HuH-7.5 (cell line): Measurements from ENCODE around the gene ZNF385C.
"Not testable (repeated sequence)": the region's sequence is repeated elsewhere in the genome, so short reads cannot be mapped to it uniquely, and the experiment has no call there.

Experiments
- DNase-seq: peaks from one replicate; pipeline ENCODE4 v3.0.0; 2011; ENCODE audit warnings: low spot score

Gene ZNF385C

DNA sequence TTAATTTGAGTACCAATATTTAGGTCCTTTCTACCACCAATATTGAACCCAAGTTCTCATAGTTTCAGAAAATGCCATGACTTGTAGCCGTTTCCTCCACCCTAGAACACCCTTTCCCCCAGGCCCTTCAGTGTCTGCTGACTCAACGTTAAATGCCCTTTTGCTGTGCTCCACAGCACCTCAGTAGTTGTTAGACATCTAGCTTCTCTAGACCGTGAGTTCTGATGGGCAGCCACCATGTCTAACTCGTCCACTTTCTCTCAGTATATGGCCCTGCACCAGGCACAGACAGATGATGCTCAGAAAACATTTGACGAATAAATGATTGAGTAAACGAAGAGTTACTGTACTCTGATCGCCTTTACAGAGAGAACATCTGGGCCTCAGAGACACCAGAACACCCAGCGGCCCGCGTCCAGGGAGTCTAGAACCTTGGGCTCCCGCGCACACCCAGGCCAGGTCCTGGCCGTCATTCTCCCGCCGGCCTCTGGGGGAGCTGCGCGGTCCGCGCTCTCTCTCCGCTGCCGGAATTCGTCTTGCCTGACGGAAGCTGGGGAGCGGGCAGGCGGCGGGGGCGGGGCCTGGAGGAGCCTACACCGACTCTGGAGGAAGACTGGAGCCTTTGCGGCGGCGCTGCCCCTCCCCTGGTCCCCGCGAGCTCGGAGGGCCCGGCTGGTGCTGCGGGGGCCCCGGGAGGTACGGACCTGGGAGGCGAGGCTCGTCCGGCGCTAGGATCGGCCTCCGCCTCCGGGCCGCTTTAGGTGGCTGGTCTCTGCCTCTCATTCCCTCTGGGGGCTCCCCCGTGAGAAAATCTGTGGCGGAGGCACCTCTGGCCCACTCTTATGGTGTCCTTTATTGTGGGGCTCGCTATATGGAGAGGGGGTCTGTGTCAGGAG, 78.5 kb downstream of the ZNF385C start, which contains the start of gene NKIRAS2:
TSS of gene NKIRAS2 (plus strand) at position 582 of the 896 bp plus-strand sequence. CDS start 1,488 bp downstream, outside the sequence.
- peak; percentile 90 for DNase-seq

- DNase-seq = no peak
These were observed 79.3 kb downstream of the ZNF385C start for GRCh38 chr17:42018988-42019387.

DNA sequence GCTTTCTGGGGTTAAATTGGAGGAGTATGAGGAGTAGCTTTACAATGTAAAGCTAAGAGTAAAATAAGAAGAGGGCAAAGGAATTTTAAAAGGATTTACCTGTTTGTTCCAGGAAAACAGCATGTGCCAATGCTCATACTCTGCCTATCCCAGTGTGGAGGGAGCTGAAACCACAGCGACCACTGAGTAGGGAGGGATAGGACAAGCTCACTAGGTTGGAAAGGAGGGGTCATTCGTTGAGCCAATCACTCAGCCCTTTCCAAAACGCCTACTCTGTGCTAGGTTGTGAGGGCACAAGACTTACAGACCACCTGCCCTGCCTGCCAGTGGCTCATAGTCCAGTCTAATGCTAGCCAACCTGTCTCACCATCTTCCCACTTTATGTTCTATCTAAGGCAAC, 79.9 kb downstream of the ZNF385C start:
- no peak for DNase-seq

- no peak for DNase-seq
These were observed 80.4 kb downstream of the ZNF385C start for GRCh38 chr17:42017866-42018200.

DNA sequence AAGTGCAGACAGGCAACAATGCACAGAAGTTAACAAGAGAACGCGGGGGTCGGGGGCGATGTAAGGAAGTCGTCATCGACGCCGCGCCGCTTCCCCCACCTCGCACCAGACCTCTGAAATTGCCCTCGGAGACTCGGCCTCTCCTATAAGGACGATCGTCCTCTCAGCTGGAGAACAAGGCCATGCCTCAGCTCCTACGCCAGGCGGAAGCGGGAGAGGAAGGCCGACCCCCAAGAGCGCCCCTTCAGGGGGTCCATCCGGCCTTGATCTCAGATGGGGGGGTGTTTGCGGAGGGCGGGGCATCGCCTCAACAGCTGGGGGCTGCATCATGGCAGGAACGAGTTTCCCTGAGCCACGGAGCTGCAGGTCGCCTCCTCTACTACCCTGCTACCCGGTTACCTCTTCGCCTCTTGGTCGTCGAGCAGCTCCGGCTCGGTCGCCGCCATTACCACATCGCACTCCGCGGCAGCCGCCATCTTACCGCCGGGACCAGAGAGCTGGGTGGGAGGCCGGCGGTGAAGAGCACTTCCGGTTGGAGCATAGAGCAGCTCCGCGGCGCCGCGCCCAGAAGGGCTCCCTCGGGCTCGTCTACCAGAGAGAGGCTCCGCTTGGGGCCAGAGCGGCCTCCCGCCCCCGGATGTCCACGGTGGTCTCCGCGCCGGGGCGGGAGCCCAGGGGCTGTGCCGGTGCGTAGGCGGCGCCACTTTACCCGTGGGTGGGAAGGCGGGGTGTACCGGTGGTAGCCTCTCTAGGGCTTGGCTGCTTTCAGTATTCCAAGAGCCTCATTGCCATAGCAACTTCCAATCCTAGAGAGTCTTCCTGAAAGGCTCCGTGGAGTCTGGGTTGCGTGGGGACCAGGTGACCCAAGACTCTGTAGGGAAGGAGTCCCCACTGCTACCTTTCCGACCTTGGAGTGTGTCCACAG, 81.1 kb downstream of the ZNF385C start, which contains the start of gene DNAJC7:
TSS of gene DNAJC7 (minus strand) at position 499 of the 925 bp plus-strand sequence. CDS start at position 476, 23 bp downstream.
- peak; percentile 86 for DNase-seq

GRCh38 chr17:42016411-42016831, 81.9 kb downstream of the ZNF385C start:
- DNase-seq = no peak

DNA sequence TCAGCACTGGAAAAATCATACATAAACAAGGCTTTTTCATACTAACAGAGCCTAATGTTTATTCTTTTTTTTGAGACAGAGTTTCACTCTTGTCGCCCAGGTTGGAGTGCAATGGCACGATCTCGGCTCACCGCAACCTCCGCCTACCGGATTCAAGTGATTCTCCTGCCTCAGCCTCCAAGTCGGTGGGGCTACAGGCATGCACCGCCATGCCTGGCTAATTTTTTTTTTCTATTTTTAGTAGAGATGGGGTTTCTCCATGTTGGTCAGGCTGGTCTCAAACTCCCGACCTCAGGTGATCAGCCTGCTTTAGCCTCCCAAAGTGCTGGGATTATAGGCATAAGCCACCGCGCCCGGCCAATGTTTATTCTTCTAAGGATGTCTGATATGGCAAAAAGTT, 84.5 kb downstream of the ZNF385C start:
- DNase-seq = not testable (repeated sequence)

- not testable (repeated sequence) for DNase-seq
These were observed 85.9 kb downstream of the ZNF385C start for GRCh38 chr17:42012363-42012762.

- DNase-seq = no peak
These were observed 87.3 kb downstream of the ZNF385C start for GRCh38 chr17:42010898-42011516.

DNA sequence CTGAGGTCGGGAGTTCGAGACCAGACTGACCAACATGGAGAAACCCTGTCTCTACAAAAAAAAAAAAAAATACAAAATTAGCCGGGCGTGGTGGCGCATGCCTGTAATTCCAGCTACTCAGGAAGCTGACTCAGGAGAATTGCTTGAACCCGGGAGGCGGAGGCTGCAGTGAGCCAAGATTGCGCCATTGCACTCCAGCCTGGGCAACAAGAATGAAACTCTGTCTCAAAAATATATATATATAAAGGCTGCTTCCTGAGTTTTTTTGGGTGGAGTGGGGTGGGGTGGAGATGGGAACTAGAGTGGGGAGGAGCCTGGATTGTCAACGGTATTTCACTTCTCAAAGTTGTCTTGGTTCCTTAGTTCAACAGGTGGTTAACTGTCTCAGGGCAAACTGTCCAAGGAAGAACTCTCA, 88.0 kb downstream of the ZNF385C start:
- DNase-seq = not testable (repeated sequence)

- DNase-seq = no peak
These were observed 89.1 kb downstream of the ZNF385C start for GRCh38 chr17:42009170-42009569.

DNA sequence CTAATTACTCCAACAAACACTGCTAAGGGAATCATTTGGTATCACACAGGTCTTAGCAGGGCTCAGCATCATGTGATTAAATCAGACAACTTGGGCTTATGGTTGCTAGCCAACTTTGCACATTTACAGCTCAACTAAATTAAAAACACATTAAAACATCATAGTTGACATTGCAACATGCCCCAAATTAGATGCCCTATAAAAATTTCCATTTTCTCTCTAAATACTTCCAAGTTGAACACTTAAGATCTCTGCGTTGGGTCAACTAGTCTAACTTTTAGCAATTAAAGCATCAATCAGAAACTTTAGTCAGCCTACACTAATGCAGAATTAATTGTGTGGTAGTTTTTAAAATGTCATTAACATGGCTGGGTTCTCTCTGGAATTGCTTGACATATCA, 93.1 kb downstream of the ZNF385C start:
- DNase-seq = no peak

- DNase-seq = no peak
These were observed 95.4 kb downstream of the ZNF385C start for GRCh38 chr17:42002792-42003301.

GRCh38 chr17:42002175-42002791, 96.0 kb downstream of the ZNF385C start:
- no peak for DNase-seq

GRCh38 chr17:42001729-42002128, 96.5 kb downstream of the ZNF385C start:
- no peak for DNase-seq

GRCh38 chr17:42000413-42001133, 97.7 kb downstream of the ZNF385C start:
- DNase-seq = no peak

GRCh38 chr17:41998497-41998896, 99.8 kb downstream of the ZNF385C start:
- DNase-seq = no peak

- no peak for DNase-seq
These were observed 101.5 kb downstream of the ZNF385C start for GRCh38 chr17:41996855-41997164.

GRCh38 chr17:41992576-41992975, 105.7 kb downstream of the ZNF385C start:
- DNase-seq = no peak

GRCh38 chr17:41989702-41990419, 108.4 kb downstream of the ZNF385C start:
- no peak for DNase-seq
